ENCODE measurements around the gene COQ8B.
"Not testable (repeated sequence)": the region's sequence is repeated elsewhere in the genome, so short reads cannot be mapped to it uniquely, and the experiment has no call there.

DNA sequence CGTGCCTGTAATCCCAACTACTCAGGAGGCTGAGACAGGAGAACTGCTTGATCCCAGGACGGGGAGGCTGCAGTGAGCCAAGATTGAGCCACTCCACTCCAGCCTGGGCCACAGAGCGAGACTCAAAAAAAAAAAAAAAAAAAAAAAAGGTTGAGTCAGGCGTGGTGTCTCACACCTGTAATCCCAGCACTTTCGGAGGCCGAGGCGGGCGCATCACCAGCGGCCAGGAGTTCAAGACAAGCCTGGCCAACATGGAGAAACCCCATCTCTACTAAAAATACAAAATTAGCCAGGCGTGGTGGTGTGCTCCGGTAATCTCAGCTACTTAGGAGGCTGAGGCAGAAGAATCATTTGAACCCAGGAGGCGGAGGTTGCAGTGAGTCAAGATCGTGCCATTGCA lies 49.7 kb upstream of the COQ8B start:
- TF ChIP-seq, protein P1, sequence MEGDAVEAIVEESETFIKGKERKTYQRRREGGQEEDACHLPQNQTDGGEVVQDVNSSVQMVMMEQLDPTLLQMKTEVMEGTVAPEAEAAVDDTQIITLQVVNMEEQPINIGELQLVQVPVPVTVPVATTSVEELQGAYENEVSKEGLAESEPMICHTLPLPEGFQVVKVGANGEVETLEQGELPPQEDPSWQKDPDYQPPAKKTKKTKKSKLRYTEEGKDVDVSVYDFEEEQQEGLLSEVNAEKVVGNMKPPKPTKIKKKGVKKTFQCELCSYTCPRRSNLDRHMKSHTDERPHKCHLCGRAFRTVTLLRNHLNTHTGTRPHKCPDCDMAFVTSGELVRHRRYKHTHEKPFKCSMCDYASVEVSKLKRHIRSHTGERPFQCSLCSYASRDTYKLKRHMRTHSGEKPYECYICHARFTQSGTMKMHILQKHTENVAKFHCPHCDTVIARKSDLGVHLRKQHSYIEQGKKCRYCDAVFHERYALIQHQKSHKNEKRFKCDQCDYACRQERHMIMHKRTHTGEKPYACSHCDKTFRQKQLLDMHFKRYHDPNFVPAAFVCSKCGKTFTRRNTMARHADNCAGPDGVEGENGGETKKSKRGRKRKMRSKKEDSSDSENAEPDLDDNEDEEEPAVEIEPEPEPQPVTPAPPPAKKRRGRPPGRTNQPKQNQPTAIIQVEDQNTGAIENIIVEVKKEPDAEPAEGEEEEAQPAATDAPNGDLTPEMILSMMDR (IDR thresholded peaks at IDR 0.05) = not testable (repeated sequence)
- TF ChIP-seq POLR2A (IDR thresholded peaks at IDR 0.05) = not testable (repeated sequence)
